ENCODE measurements around the gene CCDC169.

The CCDC169 gene

DNA sequence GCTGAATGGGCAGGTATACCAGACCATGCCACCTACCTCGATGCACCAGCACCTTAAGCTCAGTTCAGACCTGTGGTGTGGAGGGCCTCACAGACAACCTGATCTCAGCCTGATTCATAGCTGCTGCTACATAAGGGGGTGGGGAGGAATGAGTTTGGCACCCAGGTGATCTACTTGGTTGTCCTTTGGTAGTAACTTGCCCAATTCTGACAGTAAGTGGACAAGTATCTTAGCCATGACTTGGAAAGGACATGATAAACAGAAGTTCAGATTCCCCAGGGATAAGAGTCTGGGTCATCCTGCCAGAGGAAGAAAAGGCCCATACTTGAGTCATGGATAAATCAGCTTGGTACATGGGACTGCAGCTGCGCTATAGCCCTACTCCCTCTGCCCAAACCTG is 54.9 kb downstream of the CCDC169 start:
- no peak for DNase-seq (ENCODE audit: low spot score)

DNA sequence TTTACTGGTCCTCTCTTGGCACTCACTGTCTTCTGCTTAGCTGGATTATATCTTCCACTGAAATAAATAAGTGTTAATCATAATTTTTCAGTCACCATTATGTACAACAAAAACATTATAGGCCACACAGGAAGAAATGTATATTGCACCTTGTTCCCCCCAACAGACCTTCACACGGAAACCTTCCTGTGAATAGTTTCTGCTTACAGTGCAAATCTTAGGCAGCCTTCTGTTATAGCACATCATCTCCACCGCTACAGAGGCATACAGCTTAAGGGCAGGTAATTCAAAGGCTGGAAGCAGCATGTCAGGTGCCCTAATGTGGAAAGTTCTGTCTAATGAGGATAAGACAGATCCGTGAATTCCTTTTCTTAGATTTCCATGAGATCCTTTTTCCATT is 66.4 kb downstream of the CCDC169 start:
- DNase-seq (ENCODE audit: low spot score) = no peak

DNA sequence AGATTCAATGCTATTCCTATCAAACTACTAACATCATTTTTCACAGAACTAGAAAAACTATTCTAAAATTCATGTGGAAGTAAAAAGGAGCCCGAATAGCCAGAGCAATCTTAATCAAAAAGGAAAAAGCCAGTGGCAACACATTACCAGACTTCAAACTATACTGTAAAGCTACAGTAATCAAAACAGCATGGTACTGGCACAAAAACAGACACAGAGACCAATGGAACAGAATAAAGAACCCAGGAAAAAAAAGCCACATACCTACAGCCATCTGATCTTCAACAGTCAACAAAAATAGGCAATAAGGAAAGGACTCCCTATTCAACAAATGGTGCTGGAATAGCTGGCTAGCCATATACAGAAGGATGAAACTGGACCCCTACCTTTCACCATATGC is 72.9 kb downstream of the CCDC169 start:
- no peak for DNase-seq (ENCODE audit: low spot score)

DNA sequence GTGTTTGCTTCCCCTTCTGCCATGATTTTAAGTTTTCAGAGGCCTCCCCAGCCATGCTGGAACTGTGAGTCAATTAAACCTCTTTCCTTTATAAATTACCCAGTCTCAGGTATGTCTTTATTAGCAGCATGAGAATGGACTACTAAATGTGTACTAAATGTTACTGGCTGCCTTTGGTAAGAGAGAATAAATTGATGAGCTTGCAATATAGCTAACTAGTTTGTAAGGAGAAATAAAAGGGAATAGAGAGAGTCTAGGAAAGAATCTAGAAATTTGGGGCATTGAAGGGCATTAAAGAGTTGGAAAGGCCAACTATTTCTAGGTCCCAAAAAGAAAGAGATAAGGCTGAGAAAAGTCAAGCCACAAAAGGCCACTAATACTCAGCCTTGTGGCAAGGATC is 77.7 kb downstream of the CCDC169 start:
- DNase-seq (ENCODE audit: low spot score) = no peak

DNA sequence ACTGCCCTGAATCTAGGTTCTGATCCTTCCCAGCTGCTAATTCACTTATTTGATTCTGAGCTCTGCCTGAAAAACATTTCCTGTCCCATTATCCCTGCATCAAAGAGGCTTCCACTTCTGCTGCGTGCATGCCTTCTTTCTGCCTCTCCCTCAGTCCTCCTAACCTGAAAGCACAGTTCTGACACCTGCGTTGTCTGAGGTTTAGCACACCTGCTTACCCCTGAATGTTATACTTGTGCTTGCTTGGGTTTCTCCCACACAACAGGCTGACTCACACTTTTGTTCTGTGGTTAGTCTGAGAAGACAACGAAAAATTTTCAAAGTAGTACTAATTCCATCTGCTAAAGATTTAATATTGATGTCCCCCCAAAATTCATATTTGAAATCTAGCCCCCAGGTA is 80.2 kb downstream of the CCDC169 start:
- DNase-seq (ENCODE audit: low spot score) = no peak

DNA sequence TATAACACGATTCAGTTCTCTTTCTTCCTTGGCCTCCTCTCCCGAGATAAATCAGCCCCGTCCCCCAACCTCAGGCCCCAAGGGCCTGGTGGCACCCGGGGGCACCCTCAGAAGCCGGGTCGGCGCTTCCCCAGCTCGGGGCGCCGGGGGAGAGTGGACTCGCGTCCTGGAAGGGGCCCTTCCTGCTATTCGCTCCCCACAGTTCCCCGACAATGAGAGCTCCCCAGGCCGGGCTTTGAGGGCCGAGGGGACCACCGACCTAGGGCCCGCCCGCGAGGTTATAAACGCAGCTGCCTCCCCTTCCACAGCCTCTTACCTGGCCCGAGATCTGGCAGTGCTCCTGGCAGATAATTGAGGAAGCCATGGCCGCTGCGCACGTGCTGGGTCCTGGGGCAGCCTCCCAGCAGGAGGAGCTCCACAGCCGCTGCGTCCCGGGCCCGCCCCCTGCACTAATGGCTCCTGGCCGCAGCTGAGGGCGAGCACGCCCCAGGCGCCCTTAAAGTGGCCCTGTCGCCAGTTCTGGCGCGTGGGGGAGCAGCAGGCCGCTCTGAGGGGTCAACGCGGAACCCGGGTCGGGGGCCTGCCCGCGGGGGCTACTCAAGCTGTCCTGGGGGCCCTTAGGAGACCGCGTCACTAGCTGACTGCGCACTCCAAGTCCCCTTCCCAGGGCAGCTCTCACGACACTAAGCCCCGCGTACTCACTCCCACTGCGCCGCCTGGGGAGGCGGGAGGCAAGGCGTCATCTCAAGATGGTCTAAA is 83.3 kb downstream of the CCDC169 start, which contains the start of gene SOHLH2:
Gene SOHLH2, minus strand, starts transcription at position 394 of the 759 bp plus-strand sequence. Its CDS starts 30 bp downstream, at position 364.
- no peak for DNase-seq (ENCODE audit: low spot score)

DNA sequence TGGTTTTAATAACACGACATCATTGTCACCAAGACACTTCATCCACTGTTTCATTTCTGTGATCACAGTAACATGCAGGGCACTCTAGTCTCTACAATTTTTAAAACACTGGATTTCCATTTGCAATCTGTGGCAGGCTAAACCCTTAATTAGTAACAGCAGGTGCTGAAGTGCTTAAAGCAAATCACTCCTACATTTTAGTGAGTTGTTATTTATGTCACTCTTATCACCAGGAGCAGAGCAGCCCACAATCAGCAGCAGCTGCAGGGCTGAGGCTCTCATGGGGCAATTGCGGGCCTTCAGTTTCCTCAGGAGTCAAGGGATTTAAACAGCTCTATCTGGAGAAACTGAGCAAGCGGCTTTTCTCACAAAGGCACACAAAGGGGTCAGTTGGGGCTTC is 84.8 kb downstream of the CCDC169 start:
- DNase-seq (ENCODE audit: low spot score) = no peak

DNA sequence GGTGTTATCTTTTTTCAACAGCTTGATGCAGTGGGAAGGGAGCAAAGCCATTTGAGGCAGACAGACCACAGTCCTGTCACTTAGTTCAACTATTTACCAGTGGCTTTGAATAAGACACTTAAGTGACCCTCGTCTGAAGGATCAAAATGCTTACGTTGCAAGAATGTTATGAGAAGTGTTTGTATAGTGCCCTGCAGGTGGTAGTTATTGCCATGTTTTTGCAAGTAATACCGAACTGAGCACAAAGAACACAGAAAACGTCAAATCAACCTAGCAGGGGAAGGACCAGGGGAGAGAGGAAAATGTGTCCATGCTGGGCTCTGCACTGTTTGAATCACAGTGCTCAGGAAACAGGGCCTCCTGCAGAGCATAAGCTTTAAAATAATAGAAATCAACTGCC is 86.0 kb downstream of the CCDC169 start:
- no peak for DNase-seq (ENCODE audit: low spot score)

DNA sequence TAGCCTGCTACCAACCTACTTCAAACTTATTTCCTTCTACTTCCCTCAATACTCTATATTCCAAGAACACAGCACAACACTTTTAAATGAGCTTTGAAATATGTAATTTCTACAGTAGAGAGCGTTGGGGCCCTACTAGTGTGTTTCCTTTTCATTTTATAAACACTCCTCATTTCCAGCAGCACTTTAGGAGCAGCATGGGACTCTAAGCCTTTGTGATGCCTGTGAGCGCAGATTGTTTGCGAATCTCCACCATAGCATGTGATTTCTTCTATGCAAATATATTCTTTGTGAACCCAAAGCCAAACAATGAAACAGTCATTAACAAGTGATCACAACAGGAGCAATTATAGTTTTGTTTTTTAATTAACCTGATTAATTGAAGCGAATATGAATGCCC is 86.9 kb downstream of the CCDC169 start:
- no peak for DNase-seq (ENCODE audit: low spot score)

DNA sequence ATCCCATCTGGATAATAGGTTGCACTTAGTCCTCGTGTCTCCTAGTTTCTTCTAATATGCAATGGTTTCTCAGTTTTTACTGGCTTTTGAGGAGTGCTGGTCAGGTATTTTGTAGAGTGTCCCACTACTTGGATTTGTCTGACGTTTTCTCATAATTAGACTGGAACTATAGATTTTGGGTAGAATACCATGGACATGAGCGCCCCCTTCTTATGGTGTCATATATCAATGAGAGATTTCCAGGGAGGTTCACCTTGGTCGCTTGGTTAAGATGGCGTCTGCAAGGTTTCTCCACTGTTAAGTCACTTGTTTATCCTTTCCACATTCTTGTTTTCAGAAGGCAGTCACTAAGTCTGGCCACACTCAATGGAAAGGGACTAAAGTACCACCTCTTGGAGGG is 89.9 kb downstream of the CCDC169 start:
- no peak for DNase-seq (ENCODE audit: low spot score)

DNA sequence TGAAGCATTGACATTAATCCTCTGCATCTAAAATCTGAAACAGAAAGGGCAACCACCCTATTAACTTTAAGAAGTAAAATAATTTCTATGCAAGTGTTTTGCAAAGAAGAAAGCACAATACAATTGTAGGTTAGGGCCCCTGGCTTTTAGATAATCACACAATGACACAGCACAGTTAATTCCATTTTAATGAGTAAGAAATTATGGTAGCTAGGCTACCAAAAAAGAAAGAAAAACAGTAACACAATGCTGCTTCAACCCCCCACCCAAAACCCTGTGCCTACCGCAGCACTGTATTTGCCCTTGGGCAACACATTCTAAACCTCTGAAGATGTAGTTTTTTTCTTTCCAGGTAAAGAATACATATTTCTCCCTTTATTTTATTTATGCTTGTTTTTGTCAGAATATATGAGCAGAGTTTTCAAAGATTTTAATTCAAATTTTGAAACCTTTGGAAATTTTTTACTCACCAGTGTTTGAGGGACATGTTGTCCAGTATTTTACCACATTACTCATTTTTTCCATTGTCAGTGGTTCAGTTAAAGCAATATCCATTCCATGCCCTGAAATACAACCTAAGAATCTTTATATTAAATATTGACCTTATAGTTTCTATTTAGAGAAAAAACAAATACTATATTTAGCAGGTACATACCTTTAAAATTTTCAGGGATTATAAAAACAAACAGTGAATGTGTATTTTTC is 104.3 kb downstream of the CCDC169 start:
- no peak for DNase-seq (ENCODE audit: low spot score)

DNA sequence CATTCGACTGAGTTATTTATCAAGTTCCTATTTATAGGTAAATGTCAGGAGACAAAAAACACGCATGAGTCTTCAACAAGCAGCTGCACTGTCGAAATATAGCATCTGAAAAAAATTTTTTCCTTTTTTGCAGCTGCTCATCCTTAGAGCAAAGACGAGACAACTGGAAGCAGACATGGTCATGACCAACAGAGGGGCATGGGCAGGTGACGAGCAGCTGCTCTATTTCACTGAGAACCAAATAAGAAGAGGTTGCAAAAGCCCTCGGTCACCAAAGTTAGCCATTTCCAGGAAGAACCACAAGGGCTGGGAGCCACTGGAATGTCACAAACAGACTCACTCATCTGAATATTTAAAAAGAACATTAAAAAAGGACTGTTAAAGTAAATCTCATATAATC is 105.4 kb downstream of the CCDC169 start:
- no peak for DNase-seq (ENCODE audit: low spot score)

DNA sequence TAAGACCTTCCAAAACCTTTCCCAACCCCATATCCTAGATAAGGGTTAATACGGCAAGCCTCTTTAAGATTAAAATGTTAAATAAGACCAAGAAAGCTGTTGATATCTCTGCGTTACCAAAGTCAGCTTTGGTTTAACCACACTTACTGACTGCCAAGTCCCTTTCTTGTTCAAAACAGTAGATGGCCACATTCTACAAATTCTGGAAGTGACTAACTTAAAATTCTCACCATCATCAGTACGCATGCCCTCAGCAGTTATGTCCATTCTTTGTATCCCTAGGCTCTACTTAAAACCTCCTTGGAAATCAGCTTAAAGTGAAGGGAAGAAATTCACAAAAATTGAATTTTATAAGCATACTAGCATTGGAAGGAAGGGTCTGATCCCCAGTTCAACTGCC is 106.8 kb downstream of the CCDC169 start:
- DNase-seq (ENCODE audit: low spot score) = no peak

DNA sequence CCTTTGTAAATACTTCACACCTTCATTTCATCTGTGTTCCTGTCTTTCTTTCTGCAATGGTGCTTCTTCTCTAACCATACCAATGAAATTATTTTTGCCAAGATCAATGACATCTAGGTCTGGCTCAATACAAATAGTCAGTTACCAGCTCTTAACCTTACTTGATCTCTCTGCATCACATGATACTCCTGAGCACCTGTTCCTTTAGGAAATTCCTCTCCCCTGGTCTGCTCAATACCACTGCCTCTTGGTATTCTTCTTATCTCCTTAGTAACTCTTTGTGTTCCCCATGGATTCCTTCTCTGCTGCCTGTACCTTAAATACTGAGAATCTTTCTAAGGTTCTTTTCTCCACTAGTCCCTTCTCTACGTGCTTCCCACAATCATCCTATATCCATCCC is 109.2 kb downstream of the CCDC169 start:
- DNase-seq (ENCODE audit: low spot score) = no peak

DNA sequence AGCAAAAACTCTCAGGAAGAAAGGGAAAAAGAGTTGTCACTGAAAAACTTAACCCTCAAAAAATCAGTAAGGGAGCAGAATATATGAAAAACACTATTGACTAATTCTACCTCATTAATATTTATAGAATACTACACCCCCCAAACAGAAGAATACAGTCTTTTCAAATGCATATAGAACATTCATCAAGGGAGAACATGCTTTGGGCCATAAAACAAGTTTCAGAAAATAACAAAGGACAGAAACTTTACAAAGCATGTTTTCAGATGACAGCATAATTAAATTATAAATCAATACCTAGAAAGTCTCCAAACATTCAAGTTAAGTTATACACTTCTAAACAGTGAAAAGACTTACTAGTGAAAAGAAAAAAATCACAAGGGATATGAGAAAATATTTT is 113.7 kb downstream of the CCDC169 start:
- no peak for DNase-seq (ENCODE audit: low spot score)

All from activated CD4-positive, alpha-beta T cell treated with anti-CD3 and anti-CD28 coated beads, Interleukin-2, Interleukin-4, amounts not matched to agents 100 ng/mL and 50 ng/mL, durations not matched to agents 16 hours and 8 hours (primary cell).